NCI-H510A treated with DMSO at 0.1 percent for 48 hours (cell line): ENCODE data around the gene NCOR2.

Experiments
- DNase-seq: peaks from one replicate; lab custom pipeline; 2025; lab: John Stamatoyannopoulos, UW

The NCOR2 gene

GRCh38 chr12:124525455-124525854 lies 42.0 kb downstream of the NCOR2 start:
- DNase-seq = no peak

GRCh38 chr12:124524231-124524925 lies 43.0 kb downstream of the NCOR2 start:
- DNase-seq = no peak

- DNase-seq = peak; percentile 83
Observed at GRCh38 chr12:124523071-124523470, 44.3 kb downstream of the NCOR2 start.

GRCh38 chr12:124520907-124521306 lies 46.5 kb downstream of the NCOR2 start:
- DNase-seq = no peak

- peak; percentile 73 for DNase-seq
Observed at GRCh38 chr12:124520265-124520701, 47.1 kb downstream of the NCOR2 start.

- no peak for DNase-seq
Observed at GRCh38 chr12:124519746-124520145, 47.7 kb downstream of the NCOR2 start.

GRCh38 chr12:124518051-124518932 lies 49.1 kb downstream of the NCOR2 start:
- DNase-seq = peak; percentile 93
